Neural cell (in vitro differentiated cells): ENCODE measurements around the gene PBRM1.

Experiments
- EZH2 ChIP-seq: fragments of 200-600, 300-800 bp; shearing (Covaris generic), sonication (generic); IDR thresholded peaks from 2 replicates; pipeline ENCODE4 v1.6.1; 2014; ENCODE audit warnings: antibody characterized with exemption, low read length, borderline replicate concordance, mild to moderate bottlenecking; ENCODE audit not compliant: insufficient read depth, poor library complexity, severe bottlenecking
- SMC3 ChIP-seq: fragments of 450-650 bp; conservative IDR thresholded peaks from 2 replicates; pipeline ENCODE4 v1.6.1; 2014; ENCODE audit warnings: antibody characterized with exemption, mild to moderate bottlenecking, moderate library complexity; ENCODE audit not compliant: poor library complexity
- TF ChIP-seq, protein P1 (sequence below): fragments of 450-650 bp; IDR thresholded peaks from 2 replicates; pipeline ENCODE4 v1.5.1; 2014; ENCODE audit warnings: antibody characterized with exemption, mild to moderate bottlenecking, moderate library complexity; ENCODE audit not compliant: poor library complexity, severe bottlenecking

DNA sequence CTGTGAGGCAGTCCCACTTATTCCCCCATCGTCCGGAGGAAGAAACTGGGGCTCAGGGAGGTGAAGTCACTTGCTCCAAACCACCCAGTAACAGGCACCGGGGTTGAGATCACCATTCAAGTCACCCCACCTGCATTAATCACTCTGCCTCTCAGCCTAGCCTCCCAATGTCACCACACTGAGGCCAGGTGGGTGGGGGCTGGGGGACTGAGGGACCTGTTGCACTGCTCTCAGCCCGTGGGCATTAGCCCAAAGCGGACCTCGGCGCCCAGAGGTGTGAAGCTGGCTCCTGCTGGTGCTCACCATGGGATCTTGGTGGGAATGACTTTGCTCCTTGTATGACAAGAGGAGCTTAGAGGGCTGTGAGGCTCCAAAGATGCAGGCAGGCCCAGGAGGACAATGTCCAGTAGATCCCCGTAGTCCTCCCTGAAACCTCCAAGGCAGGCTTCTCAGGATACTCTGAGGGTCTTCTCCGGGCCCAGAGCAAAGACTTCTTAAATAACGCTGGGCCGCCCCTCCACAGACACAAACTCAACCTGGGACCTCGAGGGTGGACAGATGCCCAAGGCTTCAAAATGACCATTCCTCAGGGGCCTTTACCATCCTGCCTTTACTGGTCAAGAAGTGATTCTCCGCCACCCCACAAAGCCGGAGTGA, 153.7 kb downstream of the PBRM1 start:
- TF ChIP-seq, protein P1, sequence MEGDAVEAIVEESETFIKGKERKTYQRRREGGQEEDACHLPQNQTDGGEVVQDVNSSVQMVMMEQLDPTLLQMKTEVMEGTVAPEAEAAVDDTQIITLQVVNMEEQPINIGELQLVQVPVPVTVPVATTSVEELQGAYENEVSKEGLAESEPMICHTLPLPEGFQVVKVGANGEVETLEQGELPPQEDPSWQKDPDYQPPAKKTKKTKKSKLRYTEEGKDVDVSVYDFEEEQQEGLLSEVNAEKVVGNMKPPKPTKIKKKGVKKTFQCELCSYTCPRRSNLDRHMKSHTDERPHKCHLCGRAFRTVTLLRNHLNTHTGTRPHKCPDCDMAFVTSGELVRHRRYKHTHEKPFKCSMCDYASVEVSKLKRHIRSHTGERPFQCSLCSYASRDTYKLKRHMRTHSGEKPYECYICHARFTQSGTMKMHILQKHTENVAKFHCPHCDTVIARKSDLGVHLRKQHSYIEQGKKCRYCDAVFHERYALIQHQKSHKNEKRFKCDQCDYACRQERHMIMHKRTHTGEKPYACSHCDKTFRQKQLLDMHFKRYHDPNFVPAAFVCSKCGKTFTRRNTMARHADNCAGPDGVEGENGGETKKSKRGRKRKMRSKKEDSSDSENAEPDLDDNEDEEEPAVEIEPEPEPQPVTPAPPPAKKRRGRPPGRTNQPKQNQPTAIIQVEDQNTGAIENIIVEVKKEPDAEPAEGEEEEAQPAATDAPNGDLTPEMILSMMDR, result no peak
- TF ChIP-seq SMC3 (no peak), EZH2 (no peak)
